T-helper 22 cell (primary cell): ENCODE results near the gene XPO4.
A peak's percentile ranks its signal among the peaks of the same experiment; 100 is the strongest.
"Not testable (repeated sequence)": the region's sequence is repeated elsewhere in the genome, so short reads cannot be mapped to it uniquely, and the experiment has no call there.

Source experiments
- DNase-seq: peaks from one replicate; pipeline ENCODE4 v3.0.0-alpha.2; 2020; ENCODE audit warnings: low read depth

XPO4 gene

DNA sequence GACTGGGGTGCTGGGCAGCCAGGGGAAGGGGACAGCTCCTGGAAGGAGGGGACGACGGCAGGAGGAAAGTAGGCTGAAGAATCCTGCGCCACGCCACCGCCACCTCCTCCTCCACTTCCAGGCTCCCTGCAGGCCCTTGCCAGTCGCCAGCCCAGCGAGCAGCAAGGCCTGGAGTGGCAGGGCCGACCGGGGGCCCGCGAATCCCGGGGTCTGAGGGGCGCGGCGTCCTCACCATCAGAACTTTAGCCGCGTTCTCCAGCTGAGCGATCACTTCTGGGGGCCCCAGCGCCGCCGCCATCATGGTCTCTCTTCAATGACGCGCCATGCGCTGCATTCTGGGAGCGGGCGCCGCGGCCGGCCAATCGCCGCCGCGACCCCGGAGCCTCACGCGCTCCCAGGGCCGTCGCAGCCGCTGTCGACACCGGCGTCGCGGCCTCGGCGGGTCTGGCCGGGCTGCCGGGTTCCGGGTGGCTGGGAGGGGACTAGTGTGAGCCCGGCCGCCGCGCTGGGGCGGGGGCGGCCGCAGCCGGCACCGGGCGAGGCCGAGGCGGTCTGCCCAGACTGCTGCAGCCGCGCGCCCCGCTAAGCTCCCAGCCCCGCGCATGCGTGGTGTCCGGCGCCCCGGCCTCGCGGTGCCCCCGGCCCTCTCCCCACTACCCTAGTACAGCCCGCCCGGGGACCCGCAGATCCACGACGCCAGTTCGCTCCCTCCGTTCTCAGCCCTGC is at the start of gene XPO4:
XPO4 (minus strand) TSS at position 309 of the 726 bp plus-strand sequence; CDS start at position 301, 8 bp downstream.
- peak; percentile 61 for DNase-seq

DNA sequence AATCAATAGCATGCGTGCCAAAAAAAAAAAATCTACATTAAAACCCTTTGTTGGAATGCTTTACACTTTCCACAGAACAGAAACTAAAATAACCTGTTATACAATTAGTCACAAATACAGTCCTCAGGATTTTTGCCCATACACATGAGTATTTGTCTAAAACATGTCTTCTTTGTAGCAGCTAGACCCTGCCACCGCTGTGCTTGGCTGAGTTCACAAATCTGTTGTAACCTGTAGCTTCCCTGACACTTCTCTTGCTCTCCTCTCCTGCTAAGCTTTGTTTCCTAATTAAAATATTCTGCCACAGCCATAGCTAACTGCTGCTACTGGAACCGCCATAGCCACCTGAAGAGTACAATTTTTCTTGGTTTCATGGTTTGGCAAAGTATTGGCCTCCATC is 45.5 kb upstream of the XPO4 start:
- not testable (repeated sequence) for DNase-seq

DNA sequence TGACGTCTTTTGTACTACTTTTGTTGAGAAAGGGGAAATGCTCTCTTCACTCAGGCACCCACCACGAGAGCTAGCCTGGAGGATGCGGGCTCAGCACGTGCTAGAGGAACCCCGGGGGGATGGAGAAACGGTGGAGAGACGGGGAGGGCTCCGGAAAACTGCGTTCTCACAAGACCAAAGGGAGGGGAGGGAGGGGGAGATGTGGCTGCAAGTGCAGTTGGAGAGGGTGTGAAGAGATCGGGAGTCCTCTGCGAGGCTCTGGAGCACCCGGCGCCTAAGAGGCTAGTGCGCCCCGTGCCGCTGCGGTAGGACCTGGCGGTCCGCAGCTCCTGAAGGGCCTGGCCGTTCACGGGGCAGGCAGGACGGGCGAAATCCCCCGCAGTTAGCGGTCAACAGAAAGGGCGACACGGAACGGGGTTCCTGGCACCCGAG is 43.4 kb upstream of the XPO4 start:
- no peak for DNase-seq

DNA sequence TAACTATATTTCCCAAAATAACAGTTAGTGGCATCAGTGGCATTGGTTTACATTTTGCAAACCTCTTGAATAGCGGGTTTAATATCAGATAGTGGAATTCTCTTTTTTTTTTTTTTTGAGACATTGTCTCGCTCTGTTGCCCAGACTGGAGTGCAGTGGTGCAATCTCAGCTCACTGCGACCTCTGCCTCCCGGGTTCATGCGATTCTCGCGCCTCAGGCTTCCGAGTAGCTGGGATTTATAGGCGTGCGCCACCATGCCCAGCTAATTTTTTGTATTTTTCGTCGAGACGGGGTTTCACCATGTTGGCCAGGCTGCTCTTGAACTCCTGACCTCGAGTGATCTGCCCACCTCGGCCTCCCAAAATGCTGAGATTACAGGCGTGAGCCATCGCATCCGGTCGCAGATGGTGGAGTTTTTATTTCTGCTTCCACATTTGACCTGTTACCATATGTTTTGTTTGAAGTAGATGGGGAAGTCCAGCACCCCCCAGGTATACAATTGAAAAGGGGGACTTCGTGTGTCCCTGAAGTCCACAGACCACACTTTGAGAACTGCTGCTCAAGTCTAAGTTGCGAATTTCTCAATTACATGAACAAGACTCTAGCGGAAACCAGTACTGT is 40.5 kb upstream of the XPO4 start:
- DNase-seq = no peak

DNA sequence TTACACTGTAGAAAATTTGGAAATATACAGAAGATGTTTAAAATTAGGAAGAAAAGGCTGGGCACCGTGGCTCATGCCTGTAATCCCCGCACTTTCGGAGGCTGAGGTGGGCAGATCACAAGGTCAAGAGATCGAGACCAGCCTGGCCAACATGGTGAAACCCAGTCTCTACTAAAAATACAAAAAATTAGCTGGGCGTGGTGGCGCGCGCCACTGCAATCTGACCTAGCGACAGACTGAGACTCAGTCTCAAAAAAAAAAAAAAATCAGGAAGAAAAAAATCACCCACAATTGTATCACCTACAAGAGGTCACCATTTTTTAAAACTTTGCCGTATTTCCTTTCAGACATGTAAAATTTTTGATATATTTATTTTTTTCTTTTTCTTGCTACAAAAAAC is 38.0 kb upstream of the XPO4 start:
- not testable (repeated sequence) for DNase-seq

DNA sequence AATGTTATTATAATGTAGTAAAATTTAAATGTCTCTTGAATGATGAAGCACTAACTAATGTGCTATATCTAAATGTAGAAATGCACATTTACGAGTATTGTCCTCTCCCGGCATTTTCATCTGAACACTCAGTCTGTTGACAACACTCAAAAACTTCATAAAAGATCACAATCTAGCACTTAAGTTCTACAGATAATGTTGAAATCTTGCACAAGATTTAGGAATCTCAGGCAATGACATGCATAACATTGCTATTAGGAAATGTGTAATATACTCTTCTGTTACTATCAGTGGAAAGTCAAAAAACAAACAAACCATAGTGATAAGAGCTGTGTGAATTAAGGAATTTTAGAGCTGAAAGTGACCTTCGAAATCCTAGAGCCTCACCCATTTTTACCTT is 37.5 kb upstream of the XPO4 start:
- no peak for DNase-seq

DNA sequence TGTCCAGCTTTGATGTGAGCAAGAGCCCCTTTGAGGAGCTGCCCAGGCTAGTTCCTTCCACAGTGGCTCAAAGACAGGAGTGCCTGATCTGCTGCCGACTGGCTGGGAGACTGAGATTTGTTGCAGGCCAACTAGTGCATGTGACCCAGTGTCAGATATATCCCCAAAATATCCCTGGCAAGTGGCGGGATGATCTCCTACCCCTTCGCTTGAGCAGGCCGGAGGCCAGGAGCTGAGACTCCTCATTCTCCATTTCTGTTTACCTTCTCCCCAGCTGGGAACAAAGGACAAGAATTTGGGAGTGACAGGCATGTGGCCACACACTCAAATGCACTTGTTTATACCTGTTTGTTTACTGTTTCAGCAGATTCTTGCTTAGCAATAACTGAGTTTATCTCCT is 37.1 kb upstream of the XPO4 start:
- DNase-seq = no peak

DNA sequence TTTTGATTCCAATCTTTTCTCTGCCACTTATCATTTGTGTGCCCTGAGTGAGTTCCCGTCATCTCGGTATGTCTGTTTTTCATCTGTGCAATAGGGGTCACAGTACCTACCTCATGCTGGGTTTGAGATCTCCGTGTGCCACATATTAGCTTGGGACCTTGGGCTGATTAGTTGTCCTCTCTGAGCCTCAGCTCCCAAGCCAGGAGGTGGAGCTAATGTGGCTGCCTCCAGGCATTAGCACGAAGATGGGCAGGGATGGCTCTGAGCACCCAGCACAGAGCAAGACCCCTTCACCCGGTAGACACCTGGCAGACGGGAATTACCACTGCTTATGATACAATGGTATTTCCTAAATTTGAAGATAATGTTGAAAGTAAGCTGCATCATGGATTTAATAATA is 35.8 kb upstream of the XPO4 start:
- no peak for DNase-seq

DNA sequence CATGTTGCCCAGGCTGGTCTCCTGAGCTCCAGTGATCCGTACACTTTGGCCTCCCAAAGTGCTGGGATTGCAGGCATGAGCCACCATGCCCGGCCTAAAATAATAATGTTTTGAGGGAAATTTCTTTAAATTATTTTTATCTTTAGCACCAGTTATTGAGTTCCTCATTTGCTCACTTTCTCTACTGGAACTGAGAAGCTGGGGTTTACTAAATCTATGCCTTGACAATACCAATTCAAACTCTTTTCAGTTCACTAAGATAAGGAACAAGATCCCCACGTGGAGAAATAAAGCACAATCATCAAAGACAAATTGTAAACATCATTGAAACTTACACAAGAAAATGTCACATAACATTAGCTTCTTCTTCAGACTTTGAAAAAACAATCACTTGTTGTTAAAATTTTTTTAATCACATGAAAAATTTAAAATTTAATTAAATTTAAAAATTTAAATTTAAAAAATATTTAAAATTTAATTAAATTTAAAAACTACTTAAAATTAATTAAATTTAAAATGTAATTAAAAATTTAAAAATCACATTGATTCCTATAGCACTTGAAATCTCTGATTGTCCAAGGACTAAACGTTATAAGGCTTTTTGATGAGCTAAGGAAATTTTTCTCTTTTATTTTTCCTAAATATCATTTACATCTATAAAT is 25.2 kb upstream of the XPO4 start:
- DNase-seq = no peak

DNA sequence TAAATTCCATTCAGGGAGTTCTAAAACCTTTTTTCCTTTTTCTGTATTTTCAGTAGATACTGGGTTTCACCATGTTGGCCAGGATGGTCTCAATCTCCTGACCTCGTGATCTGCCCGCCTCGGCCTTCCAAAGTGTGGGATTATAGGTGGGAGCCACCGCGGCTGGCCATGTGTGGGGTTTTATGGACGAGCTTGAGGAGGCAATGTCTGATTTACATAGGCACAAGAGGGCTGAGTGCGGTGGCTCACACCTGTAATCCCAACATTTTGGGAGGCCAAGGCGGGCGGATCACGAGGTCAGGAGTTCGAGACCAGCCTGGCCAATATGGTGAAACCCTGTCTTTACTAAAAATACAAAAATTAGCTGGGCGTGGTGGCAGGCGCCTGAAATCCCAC is 22.8 kb upstream of the XPO4 start:
- not testable (repeated sequence) for DNase-seq

DNA sequence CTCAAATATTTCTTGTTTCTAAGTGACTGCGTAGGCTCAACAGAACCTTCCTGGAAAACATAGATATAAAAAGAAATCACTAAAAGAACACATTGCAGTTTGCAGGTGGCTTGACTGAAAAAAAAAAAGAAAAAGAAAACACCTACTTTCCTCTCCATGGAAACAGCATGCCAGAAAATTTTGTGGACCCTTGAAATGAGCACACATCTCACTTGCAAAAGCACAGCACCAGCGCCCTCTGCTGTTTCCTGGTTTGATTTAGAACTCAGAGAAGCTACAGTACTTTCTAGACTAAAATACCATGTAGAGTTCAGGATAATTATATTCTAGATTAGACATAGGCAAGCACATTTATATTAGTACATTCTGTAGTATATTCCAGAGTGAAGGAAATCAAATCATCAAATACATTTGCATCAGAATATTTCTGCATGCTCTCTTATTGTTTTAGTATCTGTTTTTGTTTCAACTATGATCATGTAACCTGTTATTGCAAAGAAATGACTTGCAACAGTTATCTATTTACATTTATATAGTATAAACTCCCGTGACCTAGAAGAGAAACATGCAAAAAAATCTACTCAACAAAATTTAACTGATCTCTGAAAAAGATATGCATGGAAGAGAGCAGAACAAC is 22.3 kb upstream of the XPO4 start:
- DNase-seq = peak; percentile 40

DNA sequence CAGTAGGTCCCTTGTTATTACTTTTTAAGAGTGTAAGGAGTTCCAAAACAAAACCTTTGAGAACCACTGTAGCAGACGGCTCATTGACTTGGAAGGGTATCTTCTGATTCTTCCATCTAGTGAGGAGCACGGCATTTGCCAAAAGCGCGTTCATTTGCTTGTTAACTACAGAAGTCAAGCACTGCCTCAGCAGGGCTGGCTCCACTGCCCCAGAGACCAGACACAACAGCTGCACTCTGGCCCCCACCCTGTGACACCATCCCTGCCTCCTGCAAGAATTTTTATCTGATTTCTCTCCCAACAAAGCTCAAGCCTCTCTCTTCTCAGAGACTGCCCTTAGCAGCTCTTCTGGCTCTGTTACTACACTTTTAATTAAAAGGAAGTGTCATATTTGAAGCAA is 20.7 kb upstream of the XPO4 start:
- no peak for DNase-seq

DNA sequence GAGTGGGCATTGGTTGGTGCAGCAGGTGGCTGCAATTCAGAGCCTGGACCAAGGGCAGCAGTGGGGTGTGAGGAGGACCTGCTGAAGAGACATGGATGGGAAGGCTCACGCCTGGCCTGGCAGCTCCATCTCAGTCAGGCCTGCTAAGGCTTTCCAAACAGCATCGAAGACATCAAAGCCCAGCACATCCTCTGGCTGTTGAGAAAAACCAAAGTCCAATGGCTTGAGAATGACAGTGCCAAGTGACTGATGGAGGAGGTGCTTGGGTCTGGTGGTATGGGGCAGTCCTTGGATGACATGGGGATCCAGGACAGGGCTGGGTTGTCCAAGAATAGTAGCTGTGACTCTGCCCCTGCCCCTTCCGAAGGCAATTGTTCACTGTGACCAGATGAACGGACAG is 19.0 kb upstream of the XPO4 start:
- no peak for DNase-seq

DNA sequence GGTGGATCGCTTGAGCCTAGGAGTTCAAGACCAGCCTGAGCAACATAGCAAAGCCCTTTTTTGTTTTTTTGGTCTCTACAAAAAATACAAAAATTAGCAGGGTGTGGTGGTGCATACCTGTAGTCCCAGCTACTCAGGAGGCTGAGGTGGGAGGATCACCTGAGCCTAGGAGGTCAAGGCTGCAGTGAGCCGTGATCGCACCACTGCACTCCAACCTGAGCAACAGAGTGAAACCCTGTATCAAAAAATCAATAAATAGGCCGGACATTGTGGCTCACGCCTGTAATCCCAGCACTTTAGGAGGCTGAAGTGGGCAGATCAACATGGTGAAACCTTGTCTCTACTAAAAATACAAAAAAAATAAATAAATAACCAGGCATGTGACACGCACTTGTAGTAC is 13.1 kb upstream of the XPO4 start:
- not testable (repeated sequence) for DNase-seq

DNA sequence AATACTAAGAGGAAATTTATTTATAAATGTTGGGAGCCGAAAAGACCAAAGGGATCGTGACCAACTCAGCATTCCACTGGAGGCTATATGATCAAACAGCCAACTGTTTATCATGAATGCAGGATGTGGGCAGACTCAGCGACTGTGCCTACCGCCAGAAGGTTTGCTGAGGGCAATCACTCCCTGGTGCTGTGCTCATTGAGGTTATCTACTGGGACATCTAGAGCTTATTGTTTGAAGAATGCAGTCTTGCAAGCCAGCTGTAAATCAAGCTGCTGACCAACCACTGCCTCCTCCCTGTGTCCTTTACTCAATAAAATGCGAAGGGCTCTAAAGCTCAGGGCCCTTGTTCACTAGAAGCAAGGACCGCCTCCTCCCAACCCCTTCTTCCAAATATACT is 8.5 kb upstream of the XPO4 start:
- no peak for DNase-seq

DNA sequence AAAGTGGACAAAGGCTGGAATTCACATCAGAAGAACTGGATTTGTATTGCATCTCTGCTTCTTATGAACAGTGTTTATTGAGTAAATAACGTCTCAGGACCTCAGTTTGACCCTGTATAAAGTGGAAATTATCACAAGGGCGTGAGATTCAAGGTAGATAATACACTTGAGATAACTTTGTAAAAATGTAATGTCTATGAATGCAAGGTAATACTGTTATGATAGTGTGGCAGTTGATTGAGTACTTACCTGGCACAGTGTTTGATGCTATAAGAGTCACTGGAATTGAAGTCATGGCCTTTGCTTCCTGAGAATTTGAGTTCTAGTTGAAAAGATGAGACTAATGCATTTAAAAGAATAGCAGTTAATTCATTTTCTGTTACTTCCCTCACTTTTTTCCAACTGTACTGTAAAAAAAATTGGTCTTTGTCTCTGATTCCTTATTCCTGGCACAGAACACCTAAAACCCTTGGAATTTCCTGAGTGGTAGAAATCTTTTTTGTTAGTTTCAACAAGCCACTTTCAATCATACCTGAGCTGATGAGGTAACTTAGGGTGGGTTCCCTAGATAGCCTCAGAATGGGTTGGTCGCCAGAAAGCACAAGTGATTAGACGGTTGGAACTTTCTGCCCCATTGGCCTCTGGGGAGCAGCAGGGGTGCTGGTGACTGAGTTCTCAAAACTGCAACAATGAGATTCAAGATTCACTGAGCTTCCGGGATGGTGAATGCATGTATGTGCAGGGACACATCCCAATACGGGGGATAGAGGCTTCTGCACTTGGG is 6.4 kb upstream of the XPO4 start:
- DNase-seq = no peak

DNA sequence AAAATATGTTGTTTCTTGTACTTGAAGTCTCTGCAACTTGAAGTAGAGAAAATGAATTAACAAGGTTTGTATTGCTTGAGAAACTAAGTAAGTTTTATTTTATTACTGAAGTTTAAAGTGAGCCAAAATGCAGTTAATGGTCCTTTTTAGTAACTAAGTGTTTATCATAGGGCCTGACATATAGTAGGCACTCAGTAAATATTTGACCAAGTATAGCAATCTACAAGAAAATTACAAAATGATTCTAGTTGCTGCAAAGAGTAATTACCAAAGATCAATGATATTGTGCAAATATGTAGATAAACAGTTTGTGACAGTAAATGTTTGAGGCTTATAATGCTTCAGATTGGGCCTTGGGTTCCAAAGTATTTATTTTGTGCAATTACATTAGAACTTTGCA is 2.4 kb upstream of the XPO4 start:
- no peak for DNase-seq

DNA sequence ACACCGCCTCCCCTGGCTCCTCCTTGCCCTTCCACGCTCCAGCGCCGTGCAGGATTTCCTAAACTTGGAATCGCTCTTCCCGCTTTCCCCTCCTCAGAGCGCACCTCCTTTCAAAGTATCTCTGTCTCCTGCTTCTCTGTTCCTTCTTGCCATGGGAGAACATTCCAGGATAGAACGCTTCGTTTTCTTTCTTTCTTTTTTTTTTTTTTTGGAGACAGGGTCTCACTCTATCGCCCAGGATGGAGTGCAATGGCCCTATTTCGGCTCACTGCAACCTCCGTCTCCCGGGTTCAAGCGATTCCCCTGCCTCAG is 574 bp upstream of the XPO4 start:
- no peak for DNase-seq

DNA sequence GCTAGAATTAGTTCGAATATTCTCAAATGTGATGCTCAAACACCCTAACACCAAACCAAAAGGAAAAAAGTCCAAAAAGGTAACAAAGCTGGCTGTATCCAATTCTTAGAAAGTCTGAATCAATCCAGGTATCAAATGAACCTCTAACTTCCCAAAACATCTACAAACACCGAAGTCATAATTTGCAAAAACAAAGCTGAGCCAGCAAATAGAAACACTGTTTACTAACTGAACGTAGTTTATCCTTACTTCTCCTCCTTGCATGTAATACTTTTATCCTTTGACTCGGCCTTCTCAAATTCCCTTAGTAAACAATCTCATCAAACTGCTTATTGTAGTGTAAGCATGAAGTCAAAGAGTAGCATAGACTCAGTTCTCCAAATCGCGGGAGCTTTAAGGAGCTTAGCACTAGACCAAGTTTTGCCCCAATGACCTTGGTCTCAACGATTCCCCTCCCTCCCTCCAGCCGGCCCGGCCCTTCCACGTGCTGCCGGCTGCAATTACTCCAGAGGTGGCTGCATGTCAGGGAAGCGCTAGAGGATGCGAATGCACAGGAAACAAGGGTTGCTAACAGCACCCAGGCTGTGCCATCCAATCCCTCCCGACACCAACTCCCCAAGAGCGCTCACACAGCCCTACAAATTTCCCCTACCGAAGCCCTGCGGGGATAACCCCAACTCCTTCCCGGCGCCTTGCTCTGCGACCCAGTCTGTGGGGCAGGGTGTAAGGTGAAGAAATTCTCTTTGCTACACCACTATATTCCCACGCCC is 693 bp downstream of the XPO4 start:
- DNase-seq = peak; percentile 2

DNA sequence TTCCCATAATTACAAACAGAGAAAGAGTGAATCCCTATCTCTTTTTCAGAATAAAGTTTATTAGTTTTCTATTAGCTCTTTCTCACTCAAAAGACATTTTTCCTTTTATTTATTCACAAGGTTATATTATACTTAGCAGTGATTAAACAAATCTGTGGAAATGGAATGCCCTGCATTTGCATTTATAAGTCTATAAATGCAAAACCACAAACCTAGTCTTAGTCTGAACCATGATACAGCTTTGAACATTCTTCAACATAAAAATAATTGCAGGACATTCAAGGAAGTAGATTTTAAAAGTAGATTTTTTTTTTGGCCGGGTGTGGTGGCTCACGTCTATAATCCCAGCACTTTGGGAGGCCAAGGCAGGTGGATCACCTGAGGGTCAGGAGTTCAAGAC is 8.3 kb downstream of the XPO4 start:
- no peak for DNase-seq

DNA sequence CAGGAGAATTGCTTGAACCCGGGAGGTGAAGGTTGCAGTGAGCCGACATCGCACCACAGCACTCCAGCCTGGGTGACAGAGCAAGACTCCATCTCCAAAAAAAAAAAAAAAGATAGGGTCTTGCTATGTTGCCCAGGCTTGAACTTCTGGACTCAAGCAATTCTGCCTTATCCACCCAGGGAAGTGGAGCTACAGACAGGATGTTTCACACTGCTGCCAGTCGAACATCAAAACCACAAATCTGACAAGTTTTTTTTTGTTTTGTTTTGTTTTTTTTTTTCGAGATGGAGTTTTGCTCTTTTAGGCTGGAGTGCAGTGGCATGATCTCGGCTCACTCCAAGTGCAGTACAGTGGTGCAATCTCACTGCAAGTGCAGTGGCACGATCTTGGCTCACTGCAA is 10.8 kb downstream of the XPO4 start:
- DNase-seq = no peak

DNA sequence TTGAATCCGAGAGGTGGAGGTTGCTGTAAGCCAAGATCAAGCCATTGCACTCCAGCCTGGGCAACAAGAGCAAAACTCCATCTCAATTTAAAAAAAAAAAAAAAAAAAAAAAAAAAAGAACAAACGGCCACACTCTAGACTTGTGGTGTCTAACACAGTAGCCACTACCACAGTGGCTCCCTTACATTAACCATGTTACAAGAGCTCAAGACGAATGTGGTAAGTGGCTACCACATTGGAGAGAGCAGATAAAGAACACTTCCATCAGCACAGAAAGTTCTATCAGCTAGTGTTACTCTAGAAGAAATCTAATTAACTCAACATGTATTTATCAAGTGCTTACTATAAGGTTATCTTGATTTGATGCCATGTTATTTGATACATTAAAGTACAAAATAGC is 11.5 kb downstream of the XPO4 start:
- DNase-seq = no peak
